ENCODE results near the gene PRND.
"Not testable (repeated sequence)": the region's sequence is repeated elsewhere in the genome, so short reads cannot be mapped to it uniquely, and the experiment has no call there.

Gene PRND

DNA sequence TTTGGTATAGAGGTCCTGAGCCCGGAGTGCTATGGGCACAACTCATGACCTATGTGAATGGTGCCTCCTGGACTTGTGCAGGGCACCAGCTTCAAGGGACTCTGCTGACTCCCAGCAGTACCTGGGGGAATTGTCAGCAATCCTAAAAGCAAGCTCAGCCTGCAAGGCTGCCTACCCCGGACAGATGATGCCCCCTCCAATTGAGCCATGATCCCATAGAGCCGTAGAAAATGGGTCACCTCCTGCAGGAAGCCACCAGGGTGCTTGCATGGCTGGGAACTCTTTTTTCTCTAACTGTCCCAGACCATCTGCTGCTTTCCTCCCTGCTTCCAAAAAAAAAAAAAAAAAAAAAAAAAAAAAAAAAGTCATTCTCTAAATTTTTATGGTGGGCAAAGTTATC, 12.9 kb upstream of the PRND start:
- no peak for DNase-seq (ENCODE audit: low read depth in 2 of 2)

DNA sequence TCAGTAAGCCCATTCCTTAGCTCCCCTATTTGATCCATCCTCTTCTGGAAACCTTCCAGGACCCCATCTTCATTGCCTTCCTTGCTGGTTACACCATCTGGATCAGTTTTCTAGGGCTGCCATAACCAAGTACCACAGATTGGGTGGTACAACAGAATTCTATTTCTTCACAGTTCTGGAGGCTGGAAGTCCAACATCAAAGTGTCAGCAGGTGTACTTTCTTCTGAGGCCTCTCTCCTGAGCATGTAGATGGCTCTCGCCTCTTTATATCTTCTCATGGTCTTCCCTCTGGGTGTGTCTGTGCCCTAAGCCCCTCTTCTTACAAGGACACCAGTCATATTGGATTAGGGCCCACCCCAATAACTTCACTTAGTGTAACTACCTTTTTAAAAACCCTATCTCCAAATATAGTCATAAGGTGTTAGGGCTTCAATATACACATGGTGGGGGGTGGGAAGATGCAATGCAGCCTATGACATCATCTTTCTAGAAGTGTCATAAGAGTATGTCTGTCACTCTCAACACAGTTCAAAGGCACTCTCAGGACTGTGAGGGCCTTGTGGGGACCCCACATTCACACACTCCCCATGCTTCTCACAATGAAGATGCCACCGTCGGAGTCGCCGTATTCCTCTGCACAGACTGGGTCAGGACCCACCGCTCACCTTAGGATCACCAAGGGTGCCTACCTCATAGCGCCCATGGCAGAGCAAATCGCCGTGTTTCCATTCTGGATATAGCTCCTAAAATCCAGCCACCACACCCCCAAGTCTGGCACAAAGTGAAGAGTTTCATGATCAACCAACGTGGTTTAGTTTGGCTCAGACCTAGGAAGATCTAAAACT, 12.2 kb upstream of the PRND start:
- no peak for DNase-seq (ENCODE audit: low read depth in 2 of 2)

DNA sequence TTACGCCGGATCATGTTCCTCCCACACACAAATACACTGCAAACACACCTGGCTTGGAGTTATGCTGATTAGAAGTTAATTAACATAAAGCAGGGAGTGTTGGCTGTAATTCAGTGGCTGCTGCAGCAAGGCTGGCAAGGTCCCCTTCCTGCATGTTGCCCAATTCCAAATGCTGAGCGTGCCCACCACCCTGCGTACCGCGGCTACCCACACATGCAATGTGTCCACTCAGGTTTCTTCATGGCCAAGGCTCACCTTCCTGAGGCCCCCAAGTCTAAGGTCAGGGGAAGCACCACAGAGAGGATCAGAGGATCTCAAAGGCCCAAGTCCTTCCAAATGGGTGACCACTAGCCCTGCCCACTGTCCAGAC, 11.6 kb upstream of the PRND start:
- no peak for DNase-seq (ENCODE audit: low read depth in 2 of 2)

DNA sequence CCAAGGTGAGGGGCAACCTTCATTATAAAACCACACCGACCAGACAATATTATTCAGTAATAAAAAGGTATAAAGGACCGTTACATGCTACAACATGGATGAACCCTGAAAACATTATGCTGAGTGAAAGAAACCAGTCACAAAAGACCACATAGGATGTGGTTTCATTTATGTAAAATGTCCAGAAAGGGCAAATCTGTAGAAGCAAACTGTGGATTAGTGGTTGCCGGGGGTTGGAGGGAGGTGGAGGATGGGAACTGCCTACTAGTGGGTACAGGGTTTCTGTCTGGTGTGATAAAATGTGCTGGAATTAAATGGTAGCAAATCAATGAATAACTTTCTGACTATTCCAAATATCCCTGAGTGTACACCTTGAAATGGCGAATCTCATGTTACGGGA, 10.2 kb upstream of the PRND start:
- no peak for DNase-seq (ENCODE audit: low read depth in 2 of 2)

DNA sequence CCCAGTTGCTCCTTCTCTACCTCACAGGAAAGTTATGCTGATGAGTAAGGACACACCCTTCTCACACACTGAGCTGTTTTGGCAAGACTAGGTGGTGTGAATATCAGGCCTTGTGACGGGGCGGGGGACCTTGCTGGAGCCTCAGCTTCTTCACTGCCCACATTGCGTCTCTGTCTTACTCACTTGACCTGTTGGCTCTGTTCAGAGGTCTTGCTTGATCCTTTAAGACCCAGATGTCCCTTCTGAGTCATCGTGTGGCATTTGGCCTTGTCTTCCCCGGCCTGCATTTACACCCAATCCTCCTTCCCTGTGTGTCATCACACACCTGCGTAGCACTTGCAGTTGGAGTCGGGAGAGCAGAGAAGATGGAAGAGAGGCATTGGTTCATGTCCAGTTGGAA, 8.3 kb upstream of the PRND start:
- DNase-seq (ENCODE audit: low read depth in 2 of 2): no peak

DNA sequence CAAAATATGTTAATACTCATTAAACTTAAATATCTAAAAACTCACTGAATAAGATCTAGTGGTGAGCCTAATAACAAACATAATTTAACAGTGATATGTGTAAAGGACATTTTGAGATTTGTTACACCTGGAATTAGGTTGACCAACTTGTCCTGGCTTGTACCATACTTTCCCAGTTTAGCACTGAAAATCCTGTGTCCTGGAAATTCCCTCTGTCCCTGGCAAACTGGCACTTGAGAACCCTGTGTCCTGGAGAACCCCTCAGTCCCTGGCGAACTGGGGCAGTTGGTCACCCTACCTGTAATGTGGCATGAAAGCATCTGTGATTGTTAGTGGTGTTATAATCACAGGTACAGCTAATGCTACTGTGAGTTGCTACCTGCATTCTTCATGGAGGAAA, 6.9 kb upstream of the PRND start:
- no peak for DNase-seq (ENCODE audit: low read depth in 2 of 2)

DNA sequence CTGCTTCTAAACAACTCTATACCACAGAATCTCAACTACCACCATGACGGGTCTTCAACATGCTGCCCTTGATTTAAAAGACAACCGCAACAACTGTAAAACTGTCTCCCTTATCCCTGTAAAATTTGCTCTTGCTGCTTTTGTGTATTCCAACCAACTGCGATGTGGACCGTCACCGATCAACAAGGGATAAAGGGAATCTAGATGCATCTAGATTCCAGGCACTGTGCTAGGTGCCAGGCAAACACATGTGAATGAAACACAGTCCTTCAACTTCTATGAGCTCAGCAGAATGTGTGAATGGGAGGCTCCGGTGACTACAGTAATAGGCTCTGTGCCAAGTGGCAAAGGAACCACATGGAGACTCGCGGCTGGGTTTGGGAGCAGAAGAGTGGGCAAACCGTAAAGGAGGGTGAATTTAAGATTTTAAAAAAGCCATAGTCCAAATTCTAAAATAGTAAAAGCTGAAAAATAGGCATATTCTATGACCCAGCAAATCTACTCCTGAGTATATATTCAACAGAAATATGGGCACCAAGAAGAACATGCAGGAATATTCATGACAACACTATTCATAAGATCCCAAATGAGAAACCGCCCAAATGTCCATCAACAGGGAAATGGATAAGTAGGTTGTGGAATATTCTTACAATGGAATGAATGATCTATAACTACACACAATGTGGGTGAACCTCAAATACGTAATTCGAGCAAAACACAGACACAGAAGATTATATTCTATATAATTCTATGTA, 3.7 kb upstream of the PRND start:
- DNase-seq (ENCODE audit: low read depth in 2 of 2): no peak

DNA sequence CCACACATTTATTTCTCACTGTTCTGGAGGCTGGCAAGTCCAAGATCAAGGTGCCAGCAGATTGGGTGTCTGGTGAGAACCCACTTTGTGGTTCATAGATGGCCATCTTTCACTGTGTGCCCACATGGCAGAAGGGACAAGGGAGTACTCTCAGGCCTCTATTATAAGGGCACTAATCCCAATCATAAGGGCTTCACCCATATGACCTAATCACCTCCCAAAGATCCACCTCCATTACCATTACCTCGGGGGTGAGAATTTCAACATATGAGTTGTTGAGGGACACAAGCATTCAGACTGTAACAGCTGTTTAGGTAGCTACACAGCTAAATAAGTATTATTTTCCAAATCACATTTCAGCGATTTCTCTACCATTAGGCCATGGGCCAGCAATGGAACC, 2.5 kb upstream of the PRND start:
- DNase-seq (ENCODE audit: low read depth in 2 of 2): no peak

DNA sequence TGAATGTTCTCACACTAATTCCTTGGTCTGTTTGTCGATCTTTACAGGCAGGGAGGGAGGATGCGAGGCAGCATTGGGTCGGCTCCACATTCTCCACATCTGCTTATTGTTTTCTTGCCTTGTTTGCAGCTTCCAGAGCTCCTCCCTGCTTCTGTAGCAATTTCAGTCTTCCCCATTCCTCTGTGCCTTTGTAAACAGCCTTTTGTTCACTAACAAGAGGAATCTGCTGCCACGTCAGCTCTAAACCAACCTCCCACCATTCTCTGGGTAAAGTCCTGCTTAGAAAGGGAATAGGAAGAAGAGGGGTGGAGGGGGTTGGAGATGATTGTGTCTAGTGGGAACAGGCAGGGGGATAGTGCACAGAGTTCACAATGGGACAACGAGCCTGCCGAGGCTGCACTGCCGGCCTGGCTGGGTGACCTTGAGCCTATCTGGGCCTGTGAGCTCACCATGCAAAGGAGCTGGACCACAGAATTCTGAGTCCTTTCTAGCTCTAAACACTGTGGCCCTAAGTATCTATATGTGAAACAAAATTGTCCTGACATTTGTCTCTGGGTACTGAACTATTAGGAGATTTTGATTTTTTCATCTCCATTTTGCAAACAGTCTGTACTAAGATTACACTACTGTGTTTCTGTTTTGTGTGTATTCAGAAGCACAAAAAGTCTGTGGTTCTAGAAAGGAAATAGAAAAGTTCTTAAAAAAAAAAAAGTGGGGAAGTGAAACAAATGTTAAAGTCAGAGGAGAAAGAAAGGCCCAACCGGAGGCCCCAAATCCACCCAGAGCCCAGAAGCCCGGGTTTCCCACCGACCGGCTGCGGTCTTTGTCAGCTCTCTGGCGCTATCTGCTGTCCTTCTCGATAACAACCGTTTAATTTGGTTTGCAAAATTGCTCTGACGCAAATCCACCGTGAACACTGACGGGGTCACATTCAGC, 1.4 kb upstream of the PRND start:
- DNase-seq (ENCODE audit: low read depth in 2 of 2): peak; percentile 39 to 58

DNA sequence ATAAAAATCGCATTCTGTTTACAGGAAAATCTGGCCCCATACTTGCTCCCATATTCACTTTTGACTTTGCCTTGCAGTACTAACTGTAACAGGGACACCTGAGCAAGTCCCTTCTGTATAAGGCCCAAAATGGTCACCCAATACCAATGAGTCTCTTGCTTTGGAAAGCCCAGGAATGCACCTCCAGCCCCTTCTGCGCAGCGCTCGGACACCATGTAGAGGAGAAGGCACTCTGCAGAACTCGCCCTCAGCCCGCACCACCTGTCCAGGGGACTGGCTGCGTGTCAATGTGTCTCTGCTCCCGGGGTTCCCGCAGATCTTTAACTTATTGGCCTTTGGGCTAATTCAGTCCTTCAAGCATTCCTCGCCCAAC, 746 bp upstream of the PRND start:
- DNase-seq (ENCODE audit: low read depth in 2 of 2): no peak

DNA sequence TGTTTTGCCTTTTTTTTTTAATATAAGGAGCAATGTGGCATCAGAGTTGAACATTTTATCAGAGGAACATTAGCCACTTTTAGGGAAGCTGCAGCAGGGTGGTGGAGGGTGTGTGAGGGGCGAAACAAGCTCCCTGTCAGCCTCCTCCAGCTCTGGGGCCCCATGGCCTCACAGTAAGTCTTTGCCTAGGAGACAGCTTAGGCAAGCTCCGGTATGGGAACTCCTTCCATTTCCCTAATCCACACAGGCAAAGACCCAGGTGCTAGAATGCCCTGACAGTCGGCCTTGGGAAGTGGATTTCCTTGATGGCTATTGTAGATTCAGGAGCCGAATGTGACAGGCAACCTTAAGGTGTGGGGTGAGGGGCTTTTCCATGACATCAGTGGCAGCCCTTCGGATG, 862 bp downstream of the PRND start:
- no peak for DNase-seq (ENCODE audit: low read depth in 2 of 2)

DNA sequence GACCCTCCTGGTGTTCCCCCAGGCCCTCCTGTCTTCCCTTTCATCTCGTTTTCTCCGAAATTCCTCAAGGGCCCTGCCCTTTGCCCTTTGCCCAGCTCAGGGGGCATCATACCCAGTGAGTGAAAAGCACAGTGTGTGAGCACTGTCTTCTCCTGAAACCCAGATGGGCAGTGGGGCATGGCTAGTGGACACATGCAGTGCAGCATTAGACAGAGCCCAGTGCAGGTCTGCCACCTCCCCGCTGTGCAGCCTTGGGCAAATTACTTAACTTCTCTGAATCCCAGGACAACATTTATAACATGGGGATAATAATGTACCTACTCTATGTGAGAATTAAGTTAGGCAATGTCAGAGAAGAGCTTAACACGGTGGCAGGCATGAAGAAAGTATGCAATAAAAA, 1.3 kb downstream of the PRND start:
- DNase-seq (ENCODE audit: low read depth in 2 of 2): no peak

DNA sequence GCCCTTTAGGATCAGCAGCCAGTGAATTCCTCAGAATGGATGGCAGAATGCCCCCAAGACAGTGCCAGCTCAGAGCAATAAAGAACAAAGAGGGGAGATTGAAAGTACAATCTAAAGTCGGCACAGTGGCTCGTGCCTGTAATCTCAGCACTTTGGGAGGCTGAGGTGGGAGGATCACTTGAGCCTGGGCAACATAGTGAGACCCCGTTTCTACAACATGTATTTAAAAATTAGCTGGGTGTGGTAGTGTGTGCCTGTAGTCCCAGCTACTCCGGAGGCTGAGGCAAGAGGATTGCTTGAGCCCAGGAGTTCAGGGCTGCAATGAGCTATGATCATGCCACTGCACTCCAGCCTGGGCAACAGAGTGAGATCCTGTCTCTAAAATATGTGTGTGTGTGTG, 1.8 kb downstream of the PRND start:
- not testable (repeated sequence) for DNase-seq (ENCODE audit: low read depth in 2 of 2)

DNA sequence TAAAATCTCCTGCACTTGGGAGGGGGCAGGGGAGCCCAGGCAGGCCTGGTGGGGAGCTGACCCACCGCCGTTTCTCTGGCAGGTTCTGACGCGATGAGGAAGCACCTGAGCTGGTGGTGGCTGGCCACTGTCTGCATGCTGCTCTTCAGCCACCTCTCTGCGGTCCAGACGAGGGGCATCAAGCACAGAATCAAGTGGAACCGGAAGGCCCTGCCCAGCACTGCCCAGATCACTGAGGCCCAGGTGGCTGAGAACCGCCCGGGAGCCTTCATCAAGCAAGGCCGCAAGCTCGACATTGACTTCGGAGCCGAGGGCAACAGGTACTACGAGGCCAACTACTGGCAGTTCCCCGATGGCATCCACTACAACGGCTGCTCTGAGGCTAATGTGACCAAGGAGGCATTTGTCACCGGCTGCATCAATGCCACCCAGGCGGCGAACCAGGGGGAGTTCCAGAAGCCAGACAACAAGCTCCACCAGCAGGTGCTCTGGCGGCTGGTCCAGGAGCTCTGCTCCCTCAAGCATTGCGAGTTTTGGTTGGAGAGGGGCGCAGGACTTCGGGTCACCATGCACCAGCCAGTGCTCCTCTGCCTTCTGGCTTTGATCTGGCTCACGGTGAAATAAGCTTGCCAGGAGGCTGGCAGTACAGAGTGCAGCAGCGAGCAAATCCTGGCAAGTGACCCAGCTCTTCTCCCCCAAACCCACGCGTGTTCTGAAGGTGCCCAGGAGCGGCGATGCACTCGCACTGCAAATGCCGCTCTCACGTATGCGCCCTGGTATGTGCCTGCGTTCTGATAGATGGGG, 3.0 kb downstream of the PRND start:
- DNase-seq (ENCODE audit: low read depth in 2 of 2): no peak

DNA sequence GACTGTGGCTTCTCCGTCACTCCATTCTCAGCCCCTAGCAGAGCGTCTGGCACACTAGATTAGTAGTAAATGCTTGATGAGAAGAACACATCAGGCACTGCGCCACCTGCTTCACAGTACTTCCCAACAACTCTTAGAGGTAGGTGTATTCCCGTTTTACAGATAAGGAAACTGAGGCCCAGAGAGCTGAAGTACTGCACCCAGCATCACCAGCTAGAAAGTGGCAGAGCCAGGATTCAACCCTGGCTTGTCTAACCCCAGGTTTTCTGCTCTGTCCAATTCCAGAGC, 3.5 kb downstream of the PRND start:
- no peak for DNase-seq (ENCODE audit: low read depth in 2 of 2)

DNA sequence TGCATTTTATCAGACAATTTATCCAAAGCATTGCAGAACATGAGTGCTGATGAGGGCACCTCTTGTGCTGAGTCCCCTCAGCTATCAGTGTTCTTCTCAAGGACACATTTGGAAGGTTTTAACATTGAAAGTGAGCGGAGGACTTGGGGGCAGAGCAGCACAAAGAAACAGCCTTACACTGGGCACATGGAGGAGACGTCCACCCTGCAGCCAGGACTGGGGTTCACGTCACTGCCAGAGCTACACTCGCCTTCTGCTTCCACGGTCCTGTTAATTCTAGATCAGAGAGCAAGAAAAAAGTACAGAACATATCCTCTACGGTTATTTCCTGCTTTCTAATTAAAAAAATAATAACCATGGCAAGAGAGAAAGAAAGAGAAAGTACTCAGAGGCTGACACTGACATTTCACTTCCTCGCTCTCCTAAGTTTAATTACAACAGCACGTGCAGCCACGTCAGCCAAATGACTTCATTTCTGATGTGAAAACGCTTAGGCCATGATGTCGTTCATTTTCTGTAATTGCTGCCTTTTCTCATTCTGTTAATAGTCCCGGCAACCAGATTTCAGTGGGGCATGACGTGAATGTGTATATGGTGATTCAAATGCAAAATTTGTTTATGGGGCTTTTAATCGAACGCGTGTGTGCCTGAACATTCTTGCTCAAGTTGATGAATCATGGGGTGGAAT, 5.1 kb downstream of the PRND start:
- no peak for DNase-seq (ENCODE audit: low read depth in 2 of 2)

DNA sequence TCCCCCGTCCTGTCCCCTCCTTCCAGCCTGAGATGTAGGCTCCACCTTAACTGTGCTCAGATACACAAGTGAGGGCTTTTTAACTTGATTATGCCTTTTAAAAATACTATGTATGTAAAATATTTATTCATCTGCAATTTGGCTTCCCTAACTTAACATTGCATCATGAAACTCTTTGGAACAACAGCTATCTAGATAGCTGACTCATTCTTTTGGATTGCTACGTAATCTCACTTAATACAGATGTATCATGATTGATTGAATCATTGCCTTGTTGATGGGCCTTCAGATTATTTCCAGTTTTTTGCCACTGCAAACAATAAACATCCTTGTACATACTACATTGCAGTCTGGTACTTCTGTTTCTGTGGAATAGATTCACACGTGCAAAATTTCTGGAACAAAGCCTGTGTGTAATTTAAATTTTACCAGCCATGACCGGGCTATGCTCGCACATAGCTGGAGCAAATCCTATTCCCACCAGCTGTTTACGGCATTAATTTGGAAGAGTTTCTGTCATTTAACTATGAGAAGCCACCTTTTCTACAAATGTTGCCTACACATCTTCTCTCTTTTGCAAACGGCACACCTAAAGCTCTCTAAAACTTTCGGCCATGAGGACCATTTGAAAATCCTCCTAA, 6.5 kb downstream of the PRND start:
- no peak for DNase-seq (ENCODE audit: low read depth in 2 of 2)

DNA sequence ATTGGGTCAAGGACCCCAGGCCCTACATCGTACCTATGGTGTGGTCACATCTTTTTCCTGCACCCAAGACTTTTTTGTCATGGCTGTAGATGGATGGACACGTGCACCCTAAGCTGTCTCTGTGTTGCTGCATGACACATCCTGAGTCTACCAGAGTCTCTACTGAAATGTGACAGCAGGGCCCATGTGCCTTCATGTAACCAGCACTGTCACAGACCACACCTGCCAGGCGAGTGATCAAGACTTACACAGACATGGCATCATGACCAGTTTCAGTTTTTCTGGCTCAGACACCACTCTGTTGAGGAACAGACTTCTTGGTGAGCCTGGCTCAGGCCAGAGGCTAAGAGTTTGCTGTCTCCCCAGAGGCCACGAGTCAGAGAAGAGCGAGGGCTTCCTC, 7.6 kb downstream of the PRND start:
- no peak for DNase-seq (ENCODE audit: low read depth in 2 of 2)

DNA sequence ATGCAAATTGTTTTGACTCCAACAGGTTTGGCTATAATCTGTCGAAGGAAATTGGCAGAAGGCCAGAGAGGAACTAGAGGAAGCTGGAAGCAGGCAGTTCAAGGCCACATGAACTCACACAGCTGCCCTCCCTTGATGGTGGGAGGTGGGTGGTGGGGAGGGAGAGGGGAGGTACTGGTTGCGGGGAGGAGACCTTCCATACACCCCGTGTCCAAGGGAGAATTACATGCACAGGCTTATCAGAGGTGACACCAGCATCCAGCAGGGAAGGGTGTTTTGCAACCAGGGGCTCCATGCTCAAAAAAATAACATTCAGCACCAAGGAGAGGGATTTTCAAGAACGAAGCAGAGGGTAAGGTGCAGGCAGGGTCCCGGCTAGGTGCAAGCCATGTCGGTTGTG, 9.1 kb downstream of the PRND start:
- DNase-seq (ENCODE audit: low read depth in 2 of 2): no peak

DNA sequence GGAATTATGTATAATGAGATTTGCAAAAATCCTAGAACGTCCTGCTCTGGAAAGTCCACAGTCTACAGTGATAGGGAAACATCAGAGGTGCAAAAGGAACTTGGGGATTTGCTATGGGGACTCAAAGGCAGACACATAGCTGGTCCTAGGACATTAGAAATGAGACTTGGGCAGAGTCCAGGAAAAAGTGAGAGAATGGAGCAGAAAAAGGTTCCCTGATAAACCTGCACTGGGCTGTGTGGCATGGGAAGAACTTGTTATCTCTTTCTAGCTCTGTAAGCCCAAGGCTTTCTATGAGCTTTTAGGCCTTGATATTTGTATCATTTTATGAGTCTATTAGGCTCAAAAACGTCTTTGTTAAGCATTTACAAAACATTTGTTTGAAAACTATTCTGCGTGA, 15.2 kb downstream of the PRND start:
- DNase-seq (ENCODE audit: low read depth in 2 of 2): no peak
